GM12875 (cell line): Measurements from ENCODE around the gene ZSCAN20.

Source experiments
- H3K4me3 ChIP-seq: one replicate; pipeline ENCODE4 v1.5.1; 2011; ENCODE audit warnings: low read depth, low read length, control low read depth
- CTCF ChIP-seq: IDR thresholded peaks from 2 replicates; pipeline ENCODE4 v1.5.1; 2011; ENCODE audit warnings: low read depth, mild to moderate bottlenecking, control low read depth, inconsistent platforms, low read length, moderate library complexity, borderline replicate concordance; ENCODE audit not compliant: insufficient read depth

The ZSCAN20 gene

GRCh38 chr1:33482412-33482811 lies 10.0 kb downstream of the ZSCAN20 start:
- H3K4me3 ChIP-seq = no peak overlapping the region
- no peak for TF ChIP-seq CTCF

GRCh38 chr1:33488624-33489023 lies 16.2 kb downstream of the ZSCAN20 start:
- no peak overlapping the region for H3K4me3 ChIP-seq
- TF ChIP-seq CTCF = no peak

- TF ChIP-seq CTCF = no peak
- no peak overlapping the region for H3K4me3 ChIP-seq
Observed at GRCh38 chr1:33494929-33495328, 22.5 kb downstream of the ZSCAN20 start.

- no peak for TF ChIP-seq CTCF
- H3K4me3 ChIP-seq = no peak overlapping the region
Observed at GRCh38 chr1:33497410-33497809, 25.0 kb downstream of the ZSCAN20 start.

- TF ChIP-seq CTCF = no peak
- no peak overlapping the region for H3K4me3 ChIP-seq
Observed at GRCh38 chr1:33500547-33500946, 28.1 kb downstream of the ZSCAN20 start.

GRCh38 chr1:33501309-33501708 lies 28.9 kb downstream of the ZSCAN20 start:
- TF ChIP-seq CTCF = no peak
- H3K4me3 ChIP-seq = no peak overlapping the region

- no peak for TF ChIP-seq CTCF
- no peak overlapping the region for H3K4me3 ChIP-seq
Observed at GRCh38 chr1:33501774-33502173, 29.3 kb downstream of the ZSCAN20 start.
